ENCODE results near the gene SMIM1.
"Not testable (repeated sequence)": the region's sequence is repeated elsewhere in the genome, so short reads cannot be mapped to it uniquely, and the experiment has no call there.

Gene SMIM1

GRCh38 chr1:3796215-3797061, 23.9 kb downstream of the SMIM1 start, which contains the start of gene LRRC47:
LRRC47 (minus strand) TSS chr1:3796498; CDS start chr1:3796476, 22 bp downstream.
- peak; percentile 86 for DNase-seq (ENCODE audit: low read depth)

- DNase-seq (ENCODE audit: low read depth), result no peak
Observed at GRCh38 chr1:3799976-3800685, 27.6 kb downstream of the SMIM1 start.

- DNase-seq (ENCODE audit: low read depth), result not testable (repeated sequence)
Observed at GRCh38 chr1:3800795-3801194, 28.2 kb downstream of the SMIM1 start.

- no peak for DNase-seq (ENCODE audit: low read depth)
Observed at GRCh38 chr1:3803905-3804626, 31.5 kb downstream of the SMIM1 start.

GRCh38 chr1:3804627-3804944, 32.0 kb downstream of the SMIM1 start:
- DNase-seq (ENCODE audit: low read depth), result not testable (repeated sequence)

- no peak for DNase-seq (ENCODE audit: low read depth)
Observed at GRCh38 chr1:3805038-3805437, 32.5 kb downstream of the SMIM1 start.

- DNase-seq (ENCODE audit: low read depth), result no peak
Observed at GRCh38 chr1:3807769-3808168, 35.2 kb downstream of the SMIM1 start.

- DNase-seq (ENCODE audit: low read depth), result no peak
Observed at GRCh38 chr1:3809680-3810079, 37.1 kb downstream of the SMIM1 start.

- not testable (repeated sequence) for DNase-seq (ENCODE audit: low read depth)
Observed at GRCh38 chr1:3810149-3810761, 37.7 kb downstream of the SMIM1 start.

- no peak for DNase-seq (ENCODE audit: low read depth)
Observed at GRCh38 chr1:3811595-3811911, 39.0 kb downstream of the SMIM1 start.

GRCh38 chr1:3814065-3814464, 41.5 kb downstream of the SMIM1 start:
- DNase-seq (ENCODE audit: low read depth), result no peak

- DNase-seq (ENCODE audit: low read depth), result no peak
Observed at GRCh38 chr1:3814771-3815561, 42.4 kb downstream of the SMIM1 start.

GRCh38 chr1:3816331-3817137, 44.0 kb downstream of the SMIM1 start:
- DNase-seq (ENCODE audit: low read depth), result no peak

- DNase-seq (ENCODE audit: low read depth), result no peak
Observed at GRCh38 chr1:3817138-3817740, 44.7 kb downstream of the SMIM1 start.

- no peak for DNase-seq (ENCODE audit: low read depth)
Observed at GRCh38 chr1:3817821-3818597, 45.5 kb downstream of the SMIM1 start.

GRCh38 chr1:3819771-3820200, 47.2 kb downstream of the SMIM1 start:
- DNase-seq (ENCODE audit: low read depth), result no peak

- no peak for DNase-seq (ENCODE audit: low read depth)
Observed at GRCh38 chr1:3820316-3820715, 47.8 kb downstream of the SMIM1 start.

GRCh38 chr1:3821004-3821403, 48.5 kb downstream of the SMIM1 start:
- no peak for DNase-seq (ENCODE audit: low read depth)

- no peak for DNase-seq (ENCODE audit: low read depth)
Observed at GRCh38 chr1:3821447-3821846, 48.9 kb downstream of the SMIM1 start.

- no peak for DNase-seq (ENCODE audit: low read depth)
Observed at GRCh38 chr1:3821908-3822307, 49.4 kb downstream of the SMIM1 start.
